ENCODE data around the gene RPTOR.

DNA sequence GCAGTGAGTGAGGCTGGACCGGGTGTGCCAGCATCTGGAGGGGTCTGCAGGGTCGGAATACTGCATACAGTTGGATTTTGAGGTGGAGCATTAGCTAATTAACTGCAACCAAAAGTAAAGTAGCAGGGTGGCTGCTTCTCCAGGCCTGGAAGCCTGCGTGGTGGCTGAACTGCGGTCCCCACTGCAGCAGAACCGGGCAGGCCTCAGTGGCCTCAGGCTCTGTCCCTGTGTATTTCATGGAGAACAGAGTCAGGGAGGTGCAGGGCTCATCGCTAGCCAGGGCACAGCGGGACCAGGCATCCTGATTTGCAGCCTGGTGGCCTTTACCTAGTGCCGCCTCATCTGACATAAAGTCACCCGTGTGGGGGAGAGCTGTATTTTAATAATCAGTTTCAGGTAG is 131.9 kb downstream of the RPTOR start:
- no peak for TF ChIP-seq EZH2 (IDR thresholded peaks at IDR 0.05; ENCODE audit: low read length, unreplicated experiment)
- TF ChIP-seq, protein P1, sequence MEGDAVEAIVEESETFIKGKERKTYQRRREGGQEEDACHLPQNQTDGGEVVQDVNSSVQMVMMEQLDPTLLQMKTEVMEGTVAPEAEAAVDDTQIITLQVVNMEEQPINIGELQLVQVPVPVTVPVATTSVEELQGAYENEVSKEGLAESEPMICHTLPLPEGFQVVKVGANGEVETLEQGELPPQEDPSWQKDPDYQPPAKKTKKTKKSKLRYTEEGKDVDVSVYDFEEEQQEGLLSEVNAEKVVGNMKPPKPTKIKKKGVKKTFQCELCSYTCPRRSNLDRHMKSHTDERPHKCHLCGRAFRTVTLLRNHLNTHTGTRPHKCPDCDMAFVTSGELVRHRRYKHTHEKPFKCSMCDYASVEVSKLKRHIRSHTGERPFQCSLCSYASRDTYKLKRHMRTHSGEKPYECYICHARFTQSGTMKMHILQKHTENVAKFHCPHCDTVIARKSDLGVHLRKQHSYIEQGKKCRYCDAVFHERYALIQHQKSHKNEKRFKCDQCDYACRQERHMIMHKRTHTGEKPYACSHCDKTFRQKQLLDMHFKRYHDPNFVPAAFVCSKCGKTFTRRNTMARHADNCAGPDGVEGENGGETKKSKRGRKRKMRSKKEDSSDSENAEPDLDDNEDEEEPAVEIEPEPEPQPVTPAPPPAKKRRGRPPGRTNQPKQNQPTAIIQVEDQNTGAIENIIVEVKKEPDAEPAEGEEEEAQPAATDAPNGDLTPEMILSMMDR (conservative IDR thresholded peaks at IDR 0.05; ENCODE audit: low read depth, low read length), result no peak
- no peak for TF ChIP-seq EZH2phosphoT487 (IDR thresholded peaks at IDR 0.05; ENCODE audit: borderline replicate concordance, low read length)
